Effector memory CD4-positive, alpha-beta T cell (primary cell): ENCODE data around the gene PROB1.

Source experiments
- DNase-seq, 3 donors: peaks; one replicate each; pipeline ENCODE4 v3.0.0-alpha.2; 2020
- H3K27ac ChIP-seq: 2 replicates; pipeline ENCODE4 v1.7.0; 2013; ENCODE audit warnings: mild to moderate bottlenecking, low read length, moderate library complexity; ENCODE audit not compliant: insufficient read depth, poor library complexity, severe bottlenecking
- H3K27me3 ChIP-seq: replicated peaks from 2 replicates; pipeline ENCODE4 v1.7.0; 2013; ENCODE audit warnings: mild to moderate bottlenecking, low read length; ENCODE audit not compliant: insufficient read depth, control insufficient read depth, poor library complexity, severe bottlenecking
- H3K36me3 ChIP-seq: 2 replicates; pipeline ENCODE4 v1.7.0; 2013; ENCODE audit warnings: mild to moderate bottlenecking, low read length, moderate library complexity; ENCODE audit not compliant: control insufficient read depth, insufficient read depth
- H3K4me1 ChIP-seq: 2 replicates; pipeline ENCODE4 v1.7.0; 2013; ENCODE audit warnings: low read length, mild to moderate bottlenecking; ENCODE audit not compliant: control insufficient read depth, insufficient read depth, poor library complexity, severe bottlenecking
- H3K4me3 ChIP-seq: 2 replicates; pipeline ENCODE4 v1.7.0; 2013; ENCODE audit warnings: low read length, low read depth, mild to moderate bottlenecking; ENCODE audit not compliant: insufficient read depth, poor library complexity, severe bottlenecking
- H3K9me3 ChIP-seq: 2 replicates; pipeline ENCODE4 v1.7.0; 2013; ENCODE audit warnings: mild to moderate bottlenecking, low read length, moderate library complexity; ENCODE audit not compliant: control insufficient read depth

PROB1 gene

GRCh38 chr5:139425497-139425896 lies 30.6 kb upstream of the PROB1 start:
- H3K9me3 ChIP-seq = no peaks in the 10 kb centered on the region
- no peak for DNase-seq

GRCh38 chr5:139422307-139422893 lies 27.5 kb upstream of the PROB1 start:
- H3K36me3 ChIP-seq = peaks cover 10% of the 10 kb centered on the region
- H3K27me3 ChIP-seq = no peaks in the 10 kb centered on the region
- DNase-seq = peak in 2 of 3 donors; percentile 12 to 39
- no peak overlapping the region for H3K4me3 ChIP-seq
- no peak overlapping the region for H3K27ac ChIP-seq
- no peaks in the 10 kb centered on the region for H3K4me1 ChIP-seq
- H3K9me3 ChIP-seq = no peaks in the 10 kb centered on the region

More at GRCh38 chr5:139425497-139425896, 30.6 kb upstream of the PROB1 start:
- Histone ChIP-seq H3K4me3 (no peak overlapping the region), H3K4me1 (no peaks in the 10 kb centered on the region), H3K27ac (no peak overlapping the region), H3K36me3 (no peaks in the 10 kb centered on the region), H3K27me3 (no peaks in the 10 kb centered on the region)

GRCh38 chr5:139419226-139420192 lies 24.6 kb upstream of the PROB1 start:
- Histone ChIP-seq H3K4me1 (peaks cover 9% of the 10 kb centered on the region), H3K27me3 (no peaks in the 10 kb centered on the region), H3K9me3 (no peaks in the 10 kb centered on the region), H3K36me3 (peaks cover 10% of the 10 kb centered on the region), H3K4me3 (no peak overlapping the region), H3K27ac (no peak overlapping the region)
- no peak for DNase-seq

- no peak for DNase-seq
- H3K4me3 ChIP-seq = no peak overlapping the region
- H3K4me1 ChIP-seq = peaks cover 9% of the 10 kb centered on the region
- H3K27me3 ChIP-seq = no peaks in the 10 kb centered on the region
- peaks cover 10% of the 10 kb centered on the region for H3K36me3 ChIP-seq
- H3K9me3 ChIP-seq = no peaks in the 10 kb centered on the region
- no peak overlapping the region for H3K27ac ChIP-seq
Observed at GRCh38 chr5:139418793-139419192, 23.9 kb upstream of the PROB1 start.

DNA sequence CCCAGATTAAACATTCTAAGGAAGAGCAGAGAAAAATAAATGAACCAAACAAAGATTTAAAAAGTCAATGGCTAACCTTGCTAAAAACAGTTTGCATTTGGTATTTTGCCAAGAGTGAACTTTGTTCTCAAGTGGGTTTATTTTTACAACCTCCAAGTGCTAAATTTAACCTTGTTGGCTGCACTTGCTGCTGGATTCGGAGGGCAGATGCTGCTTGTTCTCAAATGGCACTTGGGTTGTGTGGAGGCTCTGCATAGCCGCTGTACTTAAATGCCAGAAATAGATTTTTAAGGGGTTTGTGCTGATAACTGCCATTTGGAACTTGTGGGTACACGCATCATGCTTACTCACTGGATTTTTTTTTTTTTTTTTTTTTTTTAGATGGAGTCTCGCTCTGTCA lies 22.3 kb upstream of the PROB1 start:
- Histone ChIP-seq H3K9me3 (no peaks in the 10 kb centered on the region), H3K27me3 (no peaks in the 10 kb centered on the region), H3K27ac (no peak overlapping the region), H3K36me3 (peaks cover 10% of the 10 kb centered on the region), H3K4me1 (peaks cover 9% of the 10 kb centered on the region), H3K4me3 (no peak overlapping the region)
- no peak for DNase-seq

DNA sequence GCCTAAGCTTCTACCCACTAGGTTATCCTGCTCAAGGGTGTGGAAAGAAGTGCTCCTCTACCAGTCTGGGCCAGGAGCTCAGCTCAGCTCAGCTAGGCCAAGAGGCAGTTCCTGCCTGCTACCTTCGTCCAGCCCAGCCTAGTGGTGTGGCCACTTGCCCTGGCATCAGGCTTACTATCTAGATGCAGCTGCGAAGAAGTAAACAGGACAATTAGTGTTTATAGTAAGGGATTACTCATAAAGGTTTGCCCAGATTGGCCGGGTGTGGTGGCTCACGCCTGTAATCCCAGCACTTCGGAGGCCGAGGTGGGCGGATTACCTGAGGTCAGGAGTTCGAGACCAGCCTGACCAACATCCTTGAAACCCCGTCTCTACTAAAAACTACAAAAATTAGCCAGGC lies 21.7 kb upstream of the PROB1 start:
- Histone ChIP-seq H3K36me3 (peaks cover 10% of the 10 kb centered on the region), H3K27ac (no peak overlapping the region), H3K27me3 (no peaks in the 10 kb centered on the region), H3K9me3 (no peaks in the 10 kb centered on the region), H3K4me3 (no peak overlapping the region), H3K4me1 (peaks cover 9% of the 10 kb centered on the region)
- DNase-seq = no peak

DNA sequence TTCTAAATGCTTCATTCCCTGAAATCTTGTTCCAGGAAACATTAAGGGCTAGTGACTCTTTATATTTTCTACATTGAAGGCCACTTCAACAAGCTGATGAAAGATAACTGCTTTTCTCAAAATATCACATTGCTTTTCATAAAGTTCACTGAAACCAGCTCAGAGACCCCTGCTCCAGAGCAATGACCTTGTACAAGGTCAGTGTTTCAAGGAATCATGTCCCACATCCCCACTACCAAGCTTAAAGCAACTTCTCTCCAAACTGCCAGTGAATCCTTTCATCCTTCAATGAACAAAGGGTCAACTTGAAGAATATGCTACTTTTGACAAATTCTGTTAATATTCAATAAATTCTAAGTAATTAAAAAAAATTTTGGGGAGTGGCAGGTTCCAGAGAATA lies 21.0 kb upstream of the PROB1 start:
- Histone ChIP-seq H3K4me3 (no peak overlapping the region), H3K9me3 (no peaks in the 10 kb centered on the region), H3K27me3 (no peaks in the 10 kb centered on the region), H3K36me3 (peaks cover 10% of the 10 kb centered on the region), H3K4me1 (peaks cover 9% of the 10 kb centered on the region), H3K27ac (no peak overlapping the region)
- no peak for DNase-seq

DNA sequence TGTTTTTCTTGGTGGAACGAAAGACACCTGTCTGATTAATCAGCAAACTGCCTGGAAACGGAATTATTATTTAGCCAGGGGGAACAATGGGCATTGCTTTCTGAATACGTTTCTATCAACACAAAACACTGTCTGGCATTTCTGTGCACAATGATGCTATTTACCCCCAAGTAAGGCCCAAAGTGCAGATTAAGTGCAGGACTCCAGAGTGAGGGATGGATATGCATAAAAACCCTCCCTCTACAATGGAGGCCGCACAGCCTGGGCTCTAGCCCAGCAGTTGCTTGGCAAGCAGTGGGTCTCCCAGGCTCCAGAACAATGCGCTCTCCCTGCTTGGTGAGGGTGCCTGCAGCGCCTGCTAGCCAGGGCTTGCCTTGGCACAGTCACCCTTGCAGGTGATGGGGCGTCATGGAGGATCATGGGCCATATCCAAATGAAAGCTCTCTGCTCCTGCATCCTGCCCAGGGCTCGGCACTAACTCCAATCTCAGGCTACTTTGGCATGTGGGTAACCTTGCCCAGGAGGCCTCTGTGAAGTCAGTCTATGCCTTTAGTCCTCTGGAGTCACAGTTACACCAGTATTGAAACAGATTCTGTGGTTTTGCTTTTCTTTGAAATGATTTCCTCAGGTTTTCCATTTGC lies 20.4 kb upstream of the PROB1 start:
- Histone ChIP-seq H3K27ac (no peak overlapping the region), H3K9me3 (no peaks in the 10 kb centered on the region)

DNA sequence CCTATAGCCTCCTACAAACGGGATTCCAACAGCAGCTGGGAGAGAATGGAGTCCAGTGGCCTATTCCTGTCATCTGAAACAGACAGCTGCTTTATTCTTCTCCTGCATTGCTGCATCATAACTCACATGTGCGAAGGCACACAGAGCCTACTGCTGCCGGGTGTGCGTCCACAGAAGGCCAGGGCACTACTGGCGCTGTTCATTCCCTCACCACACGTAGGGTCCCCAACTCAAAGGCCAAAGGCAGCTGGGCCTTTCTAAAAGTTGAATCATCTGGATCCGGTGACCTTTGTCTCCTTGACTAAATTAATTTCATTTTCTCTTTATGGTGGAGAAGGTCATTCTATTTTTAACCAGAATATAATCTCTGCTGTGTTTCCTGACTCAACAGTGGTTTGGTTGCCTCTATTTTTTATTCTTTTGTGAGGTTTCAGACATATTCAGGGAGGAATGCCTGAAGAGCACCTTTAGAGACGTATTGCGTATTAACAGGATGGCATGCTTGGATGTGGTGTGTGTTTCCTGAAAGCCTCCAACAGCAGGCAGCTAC lies 19.8 kb upstream of the PROB1 start:
- no peak for DNase-seq
- no peaks in the 10 kb centered on the region for H3K27me3 ChIP-seq
- H3K9me3 ChIP-seq = no peaks in the 10 kb centered on the region
- H3K36me3 ChIP-seq = peaks cover 9% of the 10 kb centered on the region
- no peak overlapping the region for H3K4me3 ChIP-seq
- H3K4me1 ChIP-seq = peaks cover 9% of the 10 kb centered on the region
- peak overlapping the region; percentile 11 for H3K27ac ChIP-seq

More for the DNA sequence above, 20.4 kb upstream of the PROB1 start:
- Histone ChIP-seq H3K36me3 (peaks cover 10% of the 10 kb centered on the region), H3K27me3 (no peaks in the 10 kb centered on the region), H3K4me3 (no peak overlapping the region), H3K4me1 (peaks cover 9% of the 10 kb centered on the region)
- no peak for DNase-seq
